Activated CD4-positive, CD25-positive, alpha-beta regulatory T cell (primary cell): ENCODE measurements around the gene NELL2.
"Not testable (repeated sequence)": the region's sequence is repeated elsewhere in the genome, so short reads cannot be mapped to it uniquely, and the experiment has no call there.

Experiments
- DNase-seq, 4 experiments: peaks; one replicate each; lab custom pipeline; 2025; lab: John Stamatoyannopoulos, UW

NELL2 gene

DNA sequence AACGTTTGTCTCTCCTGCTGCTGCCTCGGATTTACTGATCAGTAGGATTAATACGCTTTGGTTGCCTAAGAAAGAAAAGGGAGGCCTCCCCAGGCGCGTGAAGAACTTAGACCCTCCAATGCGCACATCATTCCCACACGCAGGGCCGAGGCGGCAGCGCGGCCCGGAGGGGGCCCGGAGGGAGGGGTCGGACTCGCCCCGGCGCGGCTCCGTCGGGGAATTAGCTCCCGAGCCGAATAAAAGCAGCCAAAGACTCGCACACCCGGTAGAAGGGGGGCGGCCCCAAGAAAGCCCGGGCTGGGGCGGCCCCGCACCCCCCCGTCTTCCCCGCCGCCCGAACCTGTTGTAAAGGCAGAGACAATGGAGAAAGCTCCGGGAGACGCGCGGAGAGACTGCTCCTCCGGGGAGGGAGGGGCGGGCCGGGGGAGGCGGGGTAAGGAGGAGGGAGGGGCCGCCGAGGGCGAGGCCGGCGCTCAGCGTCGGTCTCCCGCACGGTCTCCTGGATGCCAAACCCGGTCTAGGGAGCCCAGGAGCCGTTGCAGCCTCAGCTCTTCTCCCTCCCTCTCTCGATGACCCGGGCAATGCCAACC lies at the start of gene NELL2:
NELL2 (minus strand) TSS at position 362 of the 590 bp plus-strand sequence. CDS start 446 bp downstream, outside the sequence.
- peak in 1 of 4 experiments; percentile 12 for DNase-seq

DNA sequence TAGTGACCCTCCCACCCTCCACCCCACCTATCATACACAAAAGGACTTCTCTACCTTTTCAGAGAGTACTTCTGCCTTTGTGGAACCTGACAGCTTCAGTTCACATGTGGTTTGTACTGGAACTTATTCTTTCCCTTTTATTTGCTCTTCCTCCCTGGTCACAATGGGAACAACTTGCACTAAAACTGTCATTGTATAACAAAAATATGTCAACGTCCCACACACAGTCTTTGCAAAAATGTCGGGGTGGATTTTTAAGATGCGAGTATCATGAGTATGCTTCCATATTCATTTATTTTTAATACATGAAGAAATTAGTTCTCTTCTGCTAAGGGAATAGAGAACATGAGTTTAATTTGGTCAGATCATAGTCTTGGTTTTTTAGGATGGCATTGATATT lies 45.6 kb upstream of the NELL2 start:
- no peak for DNase-seq

DNA sequence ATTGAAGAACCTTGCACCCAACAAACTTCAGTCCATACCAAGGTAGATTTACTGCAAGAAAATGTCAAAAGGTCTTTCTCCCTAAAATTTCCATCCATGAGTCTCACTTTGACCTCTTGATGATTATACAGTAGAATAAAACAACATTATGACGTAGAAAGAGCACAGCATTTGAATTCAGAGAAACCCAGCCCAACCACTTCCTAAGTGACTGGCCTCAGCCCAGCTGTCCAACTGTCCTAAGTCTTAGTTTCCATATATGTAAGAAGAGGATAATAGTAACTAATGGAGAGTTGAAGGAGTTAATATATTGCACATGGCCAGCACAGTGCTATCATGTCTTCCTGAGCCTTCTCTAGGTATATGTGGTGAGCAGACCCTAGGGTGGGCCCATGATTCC lies 41.0 kb upstream of the NELL2 start:
- no peak for DNase-seq

DNA sequence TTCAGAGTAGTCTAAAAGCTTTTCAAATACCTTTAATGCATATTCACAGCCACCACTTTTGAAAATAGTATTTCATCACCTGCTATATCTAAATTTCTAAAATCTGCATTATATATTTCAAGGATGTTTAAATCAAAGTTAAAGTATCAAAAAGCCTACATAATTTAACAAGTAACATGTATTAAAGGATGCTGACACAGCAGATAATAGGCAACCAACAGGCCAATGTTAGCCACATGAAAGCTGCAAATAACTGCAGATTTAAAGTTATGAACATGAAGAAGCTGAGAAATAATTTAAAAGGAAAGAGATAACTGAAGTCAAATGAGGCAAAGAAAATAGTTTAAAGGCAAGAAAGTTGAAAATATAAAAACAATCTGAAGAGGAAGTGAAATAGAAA lies 39.8 kb upstream of the NELL2 start:
- no peak for DNase-seq

DNA sequence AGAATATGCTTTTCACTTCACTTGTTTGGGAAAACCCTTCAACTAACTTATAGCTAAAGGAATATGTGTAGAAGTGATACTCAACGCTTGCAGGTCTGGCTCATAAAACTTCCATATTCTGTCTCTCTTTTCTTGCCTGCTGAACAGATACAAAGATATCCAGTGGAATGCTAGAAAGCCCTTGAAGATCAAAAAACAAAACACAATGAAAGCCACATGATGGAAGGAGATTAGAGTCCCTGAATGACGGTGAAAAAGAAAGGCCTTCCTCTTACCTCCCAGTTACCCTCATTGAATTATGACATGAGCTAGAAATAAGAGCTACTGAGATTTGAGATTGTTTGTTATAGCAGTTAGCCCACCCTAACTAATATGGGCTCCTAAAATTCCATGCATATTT lies 28.2 kb upstream of the NELL2 start:
- DNase-seq: no peak

DNA sequence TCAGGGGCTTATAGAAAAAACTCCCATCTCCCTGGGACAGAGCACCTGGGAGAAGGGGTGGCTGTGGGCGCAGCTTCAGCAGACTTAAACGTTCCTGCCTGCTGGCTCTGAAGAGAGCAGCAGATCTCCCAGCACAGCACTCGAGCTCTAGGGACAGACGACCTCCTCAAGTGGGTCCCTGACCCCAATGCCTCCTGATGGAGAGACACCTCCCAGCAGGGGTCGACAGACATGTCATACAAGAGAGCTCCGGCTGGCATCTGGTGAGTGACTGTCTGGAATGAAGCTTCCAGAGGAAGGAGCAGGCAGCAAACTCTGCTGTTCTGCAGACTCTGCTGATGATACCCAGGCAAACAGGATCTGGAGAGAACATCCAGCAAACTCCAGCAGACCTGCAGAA lies 22.0 kb upstream of the NELL2 start:
- not testable (repeated sequence) for DNase-seq

DNA sequence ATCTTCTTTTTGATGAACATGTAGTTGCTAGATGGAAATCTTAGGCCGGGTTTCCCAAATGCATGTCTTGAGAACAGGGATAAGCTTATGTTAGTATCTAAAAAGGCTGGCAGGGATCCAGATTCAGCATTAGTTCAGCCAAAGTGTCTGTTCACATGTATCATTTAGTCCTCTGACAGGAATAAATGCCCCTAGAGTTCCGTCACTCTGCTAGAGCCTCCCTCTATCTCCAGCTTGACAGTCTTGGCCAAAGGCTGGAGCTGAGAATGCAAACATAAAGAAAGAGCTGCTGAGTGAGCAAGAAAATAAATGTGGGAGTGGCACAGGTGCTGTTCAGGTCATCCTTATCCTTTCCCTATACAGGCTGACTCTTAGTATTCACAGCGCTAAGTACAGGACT lies 13.8 kb upstream of the NELL2 start:
- DNase-seq: no peak

DNA sequence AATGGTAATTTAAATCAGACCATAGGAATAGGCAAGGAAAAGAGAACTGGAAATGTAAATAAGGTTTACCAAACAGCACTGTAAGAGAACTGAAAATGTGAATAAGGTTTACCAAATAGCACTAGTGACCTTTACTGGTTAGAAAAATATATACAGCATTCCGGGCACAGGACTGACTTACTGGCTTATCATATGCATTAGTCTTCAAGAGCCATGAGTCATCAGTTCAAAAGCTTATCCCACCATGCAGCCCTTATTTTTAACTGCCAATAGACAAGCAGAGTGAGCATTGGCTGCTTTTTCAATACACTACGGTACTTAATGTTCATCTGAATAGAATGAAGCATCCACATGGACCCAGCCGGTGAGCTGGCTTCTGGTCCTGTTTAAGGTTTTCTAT lies 13.0 kb upstream of the NELL2 start:
- DNase-seq: no peak

DNA sequence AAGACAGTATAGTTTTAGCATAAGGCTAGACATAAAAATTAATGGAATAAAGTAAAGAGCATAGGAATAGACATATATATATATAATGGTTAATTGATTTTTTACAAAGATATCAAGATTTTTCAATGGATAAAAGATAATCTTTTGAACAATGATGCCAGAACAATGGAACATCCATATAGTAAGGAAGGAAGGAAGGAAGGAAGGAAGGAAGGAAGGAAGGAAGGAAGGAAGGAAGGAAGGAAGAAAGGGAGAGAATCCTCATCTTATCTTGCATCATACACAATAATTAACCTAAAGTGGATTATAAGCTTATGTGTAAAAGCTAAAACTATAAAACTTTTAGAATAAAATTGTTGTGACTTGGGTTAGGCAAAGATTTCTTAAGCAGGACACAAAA lies 9.8 kb upstream of the NELL2 start:
- no peak for DNase-seq

DNA sequence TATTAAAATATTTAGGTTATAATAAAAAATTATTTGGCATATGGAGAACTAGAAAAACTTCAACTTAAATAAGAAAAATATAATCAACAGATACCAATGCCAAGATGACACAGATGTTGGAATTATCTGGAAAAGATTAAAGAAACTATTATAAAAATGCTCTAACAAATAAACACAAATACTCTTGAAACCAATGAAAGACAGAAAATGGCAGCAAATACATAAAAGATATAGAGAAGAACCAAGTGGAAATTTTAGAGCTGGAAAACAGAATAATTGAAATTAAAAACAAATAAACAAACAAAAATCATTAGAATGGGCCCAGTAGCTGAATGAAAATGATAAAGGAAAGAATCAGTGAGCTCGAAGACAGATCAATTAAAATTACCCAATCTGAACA lies 5.1 kb upstream of the NELL2 start:
- DNase-seq: no peak

DNA sequence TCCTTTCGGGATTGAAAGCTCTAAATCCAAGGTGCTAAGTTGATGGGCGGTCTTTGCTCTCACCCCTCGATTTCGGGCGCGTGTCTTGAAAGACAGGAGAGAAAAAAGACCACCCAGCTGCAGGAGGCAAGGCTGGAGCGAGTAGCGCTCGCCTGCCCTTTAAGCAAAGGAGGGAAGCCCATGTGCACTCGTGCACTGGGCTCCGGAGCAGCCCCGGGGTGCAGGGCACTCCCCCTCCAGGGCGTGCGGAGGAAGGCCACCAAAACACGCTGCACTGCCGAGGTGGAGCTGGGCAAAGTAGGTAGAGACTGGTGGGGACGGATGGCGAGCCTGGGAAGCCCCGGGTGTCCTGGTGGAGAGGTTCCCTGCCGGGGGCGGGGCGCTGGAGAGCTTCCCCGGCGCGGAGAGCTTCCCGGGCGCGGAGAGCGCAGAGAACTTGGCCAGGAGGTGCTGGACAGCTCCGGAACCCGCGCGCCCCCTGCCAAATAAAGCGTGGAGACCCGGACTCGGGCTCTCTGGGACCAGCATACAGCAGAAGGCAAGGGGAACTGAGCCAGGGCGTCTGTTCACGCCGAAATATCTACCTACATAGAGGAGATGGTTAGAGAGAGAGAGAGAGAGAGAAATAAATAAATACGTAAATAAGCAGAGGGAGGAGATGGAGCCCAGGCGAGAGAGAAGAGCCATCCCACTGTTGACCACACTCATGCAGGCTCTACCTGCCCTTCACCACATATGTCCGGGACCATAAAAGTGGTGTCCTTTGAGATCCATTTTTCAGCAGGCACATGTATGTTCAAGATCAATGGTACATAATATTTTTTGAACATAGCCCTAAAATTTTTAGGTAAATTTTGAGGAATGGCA lies 662 bp upstream of the NELL2 start:
- no peak for DNase-seq

DNA sequence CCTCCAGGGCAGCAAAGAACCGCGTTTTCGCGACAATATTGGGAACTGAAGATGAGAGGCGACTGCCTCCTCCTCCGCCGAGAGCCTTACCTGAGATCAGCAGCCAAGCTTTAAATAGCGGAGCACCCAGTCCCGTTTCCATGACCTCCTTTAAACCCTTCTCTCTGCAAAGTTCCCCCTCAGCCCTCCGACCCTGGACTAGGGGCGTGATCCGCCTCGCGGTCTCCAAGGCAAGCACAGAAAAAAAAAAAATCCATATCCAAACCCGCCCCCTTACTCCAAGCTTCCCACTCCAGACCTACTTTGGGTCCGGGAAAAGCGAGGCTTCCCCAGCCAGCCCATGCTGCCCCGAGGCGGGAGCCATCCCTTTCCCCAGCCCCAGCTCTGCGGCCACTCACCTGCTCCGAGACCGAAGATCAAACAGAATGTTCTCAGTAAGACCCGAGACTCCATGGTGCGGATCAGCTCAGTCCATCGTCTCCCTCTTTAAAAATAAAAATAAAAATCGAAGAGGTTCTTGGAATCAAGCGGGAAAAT lies 630 bp downstream of the NELL2 start:
- no peak for DNase-seq

DNA sequence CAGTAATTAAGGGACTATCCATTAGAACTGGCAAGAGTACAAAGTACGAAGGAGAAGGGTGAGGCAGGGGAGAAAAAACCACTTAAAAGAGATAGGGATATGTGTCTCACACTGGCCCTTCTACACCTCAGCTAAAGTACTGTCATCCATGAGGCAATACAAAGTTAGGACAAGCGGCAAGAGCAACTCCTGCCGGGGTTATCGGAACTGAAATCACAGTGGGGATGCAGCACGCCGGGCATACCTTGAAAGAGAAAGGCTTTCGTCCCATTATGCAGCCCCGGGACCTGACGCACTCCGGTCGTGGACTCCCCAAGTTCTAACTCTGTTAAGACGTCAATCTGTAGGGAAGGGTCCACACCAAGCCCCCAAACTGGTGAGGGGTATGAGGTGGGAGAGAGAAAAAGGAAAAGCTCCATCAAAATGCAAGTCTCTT lies 1.1 kb downstream of the NELL2 start:
- DNase-seq: no peak

DNA sequence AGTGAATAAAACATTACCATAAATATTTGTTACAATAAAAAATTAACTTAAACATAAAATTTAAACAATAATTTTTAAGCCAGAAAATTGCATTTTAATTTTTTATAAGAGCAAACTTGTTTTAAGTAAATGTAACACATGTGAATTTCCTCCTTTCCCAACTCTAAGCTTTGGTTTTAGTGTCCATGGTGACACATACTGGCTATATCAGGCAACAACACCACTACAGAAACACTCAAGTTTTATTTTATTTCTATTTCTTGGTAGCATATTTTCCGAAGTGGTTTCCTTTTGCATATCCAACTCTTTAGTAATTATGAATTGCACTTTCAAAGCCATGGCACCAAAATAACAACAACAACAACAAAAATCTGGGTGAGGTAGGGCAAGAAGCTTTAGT lies 2.2 kb downstream of the NELL2 start:
- DNase-seq: no peak

DNA sequence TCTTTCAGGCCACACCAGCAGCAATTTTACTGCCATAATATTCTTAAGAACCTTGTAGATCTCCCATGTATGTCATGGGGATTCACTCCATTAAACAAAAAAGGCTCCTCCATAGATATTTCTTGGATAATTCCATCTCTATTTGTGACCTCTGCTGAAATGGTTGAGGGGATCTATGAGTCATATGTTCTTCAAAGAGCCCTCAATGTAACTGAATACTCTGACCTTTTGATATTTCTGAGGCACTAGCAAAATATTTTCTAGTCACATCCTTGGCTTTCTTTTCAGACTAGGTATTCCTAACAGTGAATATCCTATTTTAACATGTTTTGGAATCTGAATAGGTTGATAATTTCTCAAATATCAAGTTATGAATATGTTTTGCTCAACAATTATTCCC lies 6.6 kb downstream of the NELL2 start:
- no peak for DNase-seq

DNA sequence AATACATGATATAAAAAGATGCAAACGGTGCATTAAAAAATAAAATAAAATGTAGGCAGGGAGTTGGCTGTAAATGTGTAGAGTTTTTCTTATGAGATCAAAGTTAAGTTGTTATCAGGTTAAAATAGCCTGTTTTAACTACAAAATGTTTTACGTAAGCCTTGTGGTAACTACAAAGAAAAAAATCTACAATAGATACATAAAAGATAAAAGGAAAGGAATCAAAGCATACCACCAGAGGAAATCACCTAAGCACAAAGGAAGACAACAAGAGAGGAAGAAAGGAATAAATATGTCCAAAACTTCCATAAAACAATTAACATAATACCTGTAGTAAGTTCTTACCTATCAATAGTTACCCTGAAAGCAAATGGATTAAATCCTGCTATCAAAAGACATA lies 12.2 kb downstream of the NELL2 start:
- no peak for DNase-seq

DNA sequence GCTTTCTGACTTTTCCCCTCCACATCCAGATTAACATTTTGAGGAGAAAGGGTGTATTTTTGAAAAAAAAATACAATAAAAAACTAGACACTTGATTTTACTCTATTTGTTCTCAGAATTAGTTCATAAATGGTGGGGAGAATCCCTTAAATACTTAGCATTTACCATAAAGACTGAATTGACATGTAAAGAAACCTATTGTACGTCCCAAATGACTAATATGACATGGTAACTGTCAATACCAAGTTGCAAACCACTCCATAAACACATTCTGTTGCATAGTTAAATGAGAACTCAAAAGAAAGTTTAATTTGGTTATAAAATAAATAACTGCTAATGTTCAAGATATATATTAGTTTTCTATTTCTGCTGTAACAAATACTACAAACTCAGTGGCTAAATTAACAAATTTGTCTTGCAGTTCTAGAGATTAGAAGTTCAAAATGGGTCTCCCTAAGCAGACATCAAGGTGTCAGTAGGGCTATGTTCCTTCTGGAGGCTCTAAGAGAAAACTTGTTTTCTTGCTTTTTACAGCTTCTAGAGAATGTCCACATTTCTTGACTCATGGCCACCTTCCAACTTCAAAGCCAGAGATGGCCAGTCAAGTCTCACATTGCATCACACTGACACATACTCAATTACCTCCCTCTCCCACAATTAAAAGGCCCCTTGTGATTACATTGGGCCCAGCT lies 16.0 kb downstream of the NELL2 start:
- no peak for DNase-seq

DNA sequence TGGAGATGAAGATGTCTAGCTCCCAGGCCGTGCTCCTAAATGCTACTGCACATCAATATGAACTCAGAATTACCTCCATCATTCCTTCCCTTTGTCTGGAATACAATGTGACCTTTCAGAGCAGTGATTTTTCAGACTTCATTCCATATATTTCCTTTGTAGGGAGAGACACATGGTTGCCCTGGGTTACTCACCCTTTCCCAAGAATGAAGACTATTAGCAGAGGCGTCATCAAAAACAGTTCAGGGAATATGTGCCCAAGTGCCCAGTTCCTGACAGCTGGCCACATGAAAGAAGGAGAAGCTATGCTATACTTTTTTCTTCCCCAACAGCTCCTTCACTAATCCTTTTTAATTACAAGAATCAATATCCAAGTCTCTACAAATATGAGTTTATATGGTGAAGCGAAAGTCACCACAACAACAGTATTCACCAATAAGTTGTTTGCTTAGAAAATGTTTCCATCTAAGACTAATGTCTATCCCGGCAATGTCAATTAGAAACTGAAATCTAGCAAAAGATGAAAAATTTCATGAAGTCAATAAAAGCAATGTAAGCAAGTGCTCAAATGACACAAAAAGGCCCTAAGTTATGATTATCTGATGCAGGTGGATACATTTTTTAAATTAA lies 17.8 kb downstream of the NELL2 start:
- no peak for DNase-seq

DNA sequence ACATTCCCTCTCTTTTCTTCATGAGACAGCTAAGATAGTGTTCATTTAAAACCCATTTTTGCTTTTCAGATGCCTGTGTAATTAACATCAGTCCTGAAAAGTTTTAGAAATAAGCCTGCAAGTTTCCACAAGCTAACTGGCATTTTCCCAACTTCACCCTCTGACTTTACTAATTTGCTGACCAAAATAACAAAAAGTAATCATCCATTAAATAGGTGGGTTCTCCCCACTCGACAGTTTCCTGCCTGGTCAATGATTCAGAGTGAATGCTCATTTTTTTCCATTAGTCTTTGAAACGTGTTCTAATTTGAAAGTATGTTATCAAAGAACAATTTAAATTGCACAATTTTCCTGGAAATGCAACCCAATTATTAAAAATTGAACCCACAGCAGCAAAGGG lies 23.6 kb downstream of the NELL2 start:
- DNase-seq: no peak

DNA sequence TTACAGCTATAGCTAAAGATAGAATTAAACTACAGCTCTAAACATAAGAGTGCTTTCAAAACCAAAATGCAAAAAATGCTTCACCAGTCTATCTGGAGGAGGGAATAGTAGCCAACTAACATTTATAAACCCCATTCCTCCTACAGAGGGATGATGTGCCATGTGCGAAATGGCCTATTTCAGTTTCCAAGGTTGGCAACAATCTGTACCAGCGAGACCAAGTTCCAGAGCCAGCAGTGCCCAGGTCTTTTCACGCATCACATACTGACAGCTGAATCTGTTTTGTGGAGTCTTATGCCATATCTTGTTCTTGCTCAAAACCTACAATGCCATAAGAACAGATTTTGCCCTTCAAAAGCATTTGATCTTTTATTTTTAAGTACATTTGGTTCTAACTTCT lies 24.5 kb downstream of the NELL2 start:
- DNase-seq: no peak

DNA sequence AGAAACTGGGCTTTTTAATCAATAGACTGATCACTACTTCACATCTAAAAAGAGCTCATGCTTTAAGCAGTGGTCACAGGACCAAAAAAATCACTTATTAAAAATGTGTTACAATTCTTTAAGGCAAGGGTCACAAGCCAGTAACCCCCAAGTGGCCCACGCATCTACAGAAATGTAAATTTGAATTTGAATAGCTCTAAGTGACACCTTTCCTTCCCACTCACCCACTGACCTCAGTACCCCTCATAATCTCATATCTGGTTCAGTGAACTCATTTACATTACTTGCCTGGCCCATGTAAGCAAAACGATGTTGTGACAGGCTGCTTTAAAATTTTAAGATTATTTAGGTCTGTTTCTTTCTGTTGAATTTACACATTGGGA lies 27.4 kb downstream of the NELL2 start:
- DNase-seq: no peak
